GM06990 (cell line): ENCODE results near the gene LGI1.

ENCODE experiments used
- DNase-seq: peaks from one replicate; pipeline ENCODE4 v3.0.0-alpha.2; 2011; ENCODE audit not compliant: insufficient read length; ENCODE audit errors: extremely low read depth
- H3K27me3 ChIP-seq: replicated peaks from 2 replicates; pipeline ENCODE4 v1.6.0; 2011; ENCODE audit warnings: low read length; ENCODE audit not compliant: control insufficient read depth, insufficient read depth
- H3K36me3 ChIP-seq: 2 replicates; pipeline ENCODE4 v1.5.1; 2011; ENCODE audit warnings: low read length; ENCODE audit not compliant: control insufficient read depth, insufficient read depth
- H3K4me3 ChIP-seq: replicated peaks from 2 replicates; pipeline ENCODE4 v1.5.1; 2011; ENCODE audit warnings: low read depth, mild to moderate bottlenecking, control low read depth, low read length
- TF ChIP-seq, protein P1 (sequence below): IDR thresholded peaks from 2 replicates; pipeline ENCODE4 v1.5.1; 2011; ENCODE audit warnings: low read length, control low read depth, mild to moderate bottlenecking, inconsistent platforms; ENCODE audit not compliant: insufficient read depth, poor library complexity, severe bottlenecking

Gene LGI1

GRCh38 chr10:93818086-93818485 lies 60.4 kb downstream of the LGI1 start:
- H3K36me3 ChIP-seq: no peaks in the 10 kb centered on the region
- TF ChIP-seq, protein P1, sequence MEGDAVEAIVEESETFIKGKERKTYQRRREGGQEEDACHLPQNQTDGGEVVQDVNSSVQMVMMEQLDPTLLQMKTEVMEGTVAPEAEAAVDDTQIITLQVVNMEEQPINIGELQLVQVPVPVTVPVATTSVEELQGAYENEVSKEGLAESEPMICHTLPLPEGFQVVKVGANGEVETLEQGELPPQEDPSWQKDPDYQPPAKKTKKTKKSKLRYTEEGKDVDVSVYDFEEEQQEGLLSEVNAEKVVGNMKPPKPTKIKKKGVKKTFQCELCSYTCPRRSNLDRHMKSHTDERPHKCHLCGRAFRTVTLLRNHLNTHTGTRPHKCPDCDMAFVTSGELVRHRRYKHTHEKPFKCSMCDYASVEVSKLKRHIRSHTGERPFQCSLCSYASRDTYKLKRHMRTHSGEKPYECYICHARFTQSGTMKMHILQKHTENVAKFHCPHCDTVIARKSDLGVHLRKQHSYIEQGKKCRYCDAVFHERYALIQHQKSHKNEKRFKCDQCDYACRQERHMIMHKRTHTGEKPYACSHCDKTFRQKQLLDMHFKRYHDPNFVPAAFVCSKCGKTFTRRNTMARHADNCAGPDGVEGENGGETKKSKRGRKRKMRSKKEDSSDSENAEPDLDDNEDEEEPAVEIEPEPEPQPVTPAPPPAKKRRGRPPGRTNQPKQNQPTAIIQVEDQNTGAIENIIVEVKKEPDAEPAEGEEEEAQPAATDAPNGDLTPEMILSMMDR: no peak
- H3K4me3 ChIP-seq: no peak overlapping the region
- H3K27me3 ChIP-seq: no peaks in the 10 kb centered on the region; the same call in 1 of the 2 replicates
- no peak for DNase-seq

DNA sequence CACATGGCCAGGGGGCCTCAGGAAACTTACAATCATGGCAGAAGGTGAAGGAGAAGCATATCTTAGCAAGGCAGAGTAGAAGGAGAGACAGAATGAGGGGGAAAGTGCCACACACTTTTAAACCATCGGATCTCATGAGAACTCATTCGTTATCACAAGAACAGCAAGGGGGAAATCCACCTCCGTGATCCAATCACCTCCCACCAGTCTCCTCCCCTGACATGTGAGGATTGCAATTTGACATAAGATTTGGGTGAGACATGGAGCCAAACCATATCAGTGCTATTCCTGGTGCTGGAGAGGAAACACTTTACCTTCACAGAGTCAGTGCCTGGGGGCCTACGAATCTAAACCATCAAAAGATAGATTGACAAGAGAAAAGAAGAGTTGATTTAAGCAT lies 61.8 kb downstream of the LGI1 start:
- no peak for DNase-seq
- TF ChIP-seq, protein P1: no peak
- Histone ChIP-seq H3K27me3 (no peaks in the 10 kb centered on the region; the same call in 1 of the 2 replicates), H3K4me3 (no peak overlapping the region), H3K36me3 (no peaks in the 10 kb centered on the region)

- Histone ChIP-seq H3K36me3 (no peaks in the 10 kb centered on the region), H3K27me3 (no peaks in the 10 kb centered on the region; the same call in 1 of the 2 replicates), H3K4me3 (no peak overlapping the region)
- TF ChIP-seq, protein P1: no peak
- no peak for DNase-seq
Measured at GRCh38 chr10:93820434-93820833, 62.7 kb downstream of the LGI1 start.

- Histone ChIP-seq H3K4me3 (no peak overlapping the region), H3K27me3 (no peaks in the 10 kb centered on the region; the same call in 1 of the 2 replicates), H3K36me3 (no peaks in the 10 kb centered on the region)
- DNase-seq: no peak
- TF ChIP-seq, protein P1: peak; percentile 42
Measured at GRCh38 chr10:93821051-93821772, 63.5 kb downstream of the LGI1 start.

DNA sequence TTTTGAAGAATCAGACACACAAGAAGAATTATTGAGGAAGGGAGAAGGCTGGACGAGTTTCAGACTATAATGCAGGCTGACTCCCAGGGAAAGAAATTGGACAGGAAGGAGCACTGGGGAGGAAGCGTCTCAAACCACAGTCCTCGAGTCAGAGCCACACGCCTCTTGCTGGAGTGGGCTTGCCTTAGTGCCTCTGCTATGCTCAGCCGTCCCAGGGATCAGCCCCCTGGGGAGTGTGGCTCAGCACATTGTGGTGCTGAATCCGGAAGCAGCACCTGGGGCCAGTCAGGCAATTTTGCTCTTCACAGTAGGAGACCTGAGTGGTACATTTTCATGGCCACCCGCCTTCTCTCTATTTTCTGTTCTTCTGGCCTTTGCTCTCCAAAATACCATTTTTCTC lies 68.6 kb downstream of the LGI1 start:
- Histone ChIP-seq H3K36me3 (no peaks in the 10 kb centered on the region), H3K4me3 (no peak overlapping the region), H3K27me3 (no peaks in the 10 kb centered on the region)
- TF ChIP-seq, protein P1: no peak
- no peak for DNase-seq
